Activated B cell treated with CpG ODN at 0.5 μM for 24 hours (primary cell): ENCODE results near the gene MTTP. TPM values are rescaled to one million over a fixed set of nuclear protein-coding genes. Genes with fewer than 3 reads are reported as not detected.

Source experiments
- ATAC-seq: fragments of 200-7000 bp; cut with Tn5 transposase; one replicate; pipeline ENCODE4 v1.10.0; 2021; ENCODE audit warnings: low read depth, mild to moderate bottlenecking, moderate library complexity
- CTCF ChIA-PET: fragments of 350-600 bp; sonication (Branson Sonifier 250); formaldehyde crosslinking; loops from one replicate; lab custom pipeline; 2021; ENCODE audit warnings: antibody characterized with exemption; lab: Charles Lee
- POLR2A ChIA-PET: fragments of 350-600 bp; sonication (Branson Sonifier 250); formaldehyde crosslinking; loops from one replicate; lab custom pipeline; 2021; ENCODE audit warnings: antibody characterized with exemption; lab: Charles Lee
- DNase-seq: peaks from one replicate; pipeline ENCODE4 v3.0.0; 2022
- H3K27ac Mint-ChIP-seq: one replicate; pipeline ENCODE4 v1.8.0; 2020; ENCODE audit warnings: mixed read lengths
- H3K27me3 Mint-ChIP-seq: one replicate; pipeline ENCODE4 v1.8.0; 2021; ENCODE audit warnings: mixed read lengths
- H3K36me3 Mint-ChIP-seq: one replicate; pipeline ENCODE4 v1.8.0; 2021; ENCODE audit warnings: low read depth, mixed read lengths
- H3K4me1 Mint-ChIP-seq: one replicate; pipeline ENCODE4 v1.8.0; 2021; ENCODE audit warnings: mixed read lengths
- H3K4me3 Mint-ChIP-seq: one replicate; pipeline ENCODE4 v1.8.0; 2020; ENCODE audit warnings: mild to moderate bottlenecking, mixed read lengths
- H3K9me3 Mint-ChIP-seq: one replicate; pipeline ENCODE4 v1.8.0; 2020; ENCODE audit warnings: mixed read lengths
- intact Hi-C: fragments of 100-400 bp; cut with micrococcal nuclease; formaldehyde crosslinking; loops from one replicate; pipeline ENCODE4 v1.15.1; 2024
- total RNA-seq: library from RNA; stranded (reverse); gene quantifications from 2 replicates; pipeline ENCODE4 v1.2.3, GENCODE V29; 2022
- TF ChIP-seq, protein P1 (sequence below): fragments of 200-600 bp; IDR thresholded peaks from one replicate; pipeline ENCODE4 v1.8.0; 2022; ENCODE audit warnings: antibody characterized with exemption, mild to moderate bottlenecking

MTTP gene
- total RNA-seq, 1 donor from 2014 or later: 0.27 TPM

- ATAC-seq: no peak
- POLR2A ChIA-PET: interaction anchor here (0.9 kb wide), 1 partner anchor 10 kb away, joined by 3 read pairs; the partner anchor contains the start of gene TRMT10A
Measured at GRCh38 chr4:99573735-99574368, 772 bp upstream of the MTTP start.

GRCh38 chr4:99578714-99579113 is 4.1 kb downstream of the MTTP start:
- Mint-ChIP-seq H3K27ac (no peak overlapping the region), H3K27me3 (peaks cover 25% of the 10 kb centered on the region), H3K36me3 (no peaks in the 10 kb centered on the region), H3K4me1 (peaks cover 11% of the 10 kb centered on the region), H3K4me3 (no peak overlapping the region), H3K9me3 (no peaks in the 10 kb centered on the region)
- CTCF ChIA-PET: no interaction called here
- TF ChIP-seq, protein P1, sequence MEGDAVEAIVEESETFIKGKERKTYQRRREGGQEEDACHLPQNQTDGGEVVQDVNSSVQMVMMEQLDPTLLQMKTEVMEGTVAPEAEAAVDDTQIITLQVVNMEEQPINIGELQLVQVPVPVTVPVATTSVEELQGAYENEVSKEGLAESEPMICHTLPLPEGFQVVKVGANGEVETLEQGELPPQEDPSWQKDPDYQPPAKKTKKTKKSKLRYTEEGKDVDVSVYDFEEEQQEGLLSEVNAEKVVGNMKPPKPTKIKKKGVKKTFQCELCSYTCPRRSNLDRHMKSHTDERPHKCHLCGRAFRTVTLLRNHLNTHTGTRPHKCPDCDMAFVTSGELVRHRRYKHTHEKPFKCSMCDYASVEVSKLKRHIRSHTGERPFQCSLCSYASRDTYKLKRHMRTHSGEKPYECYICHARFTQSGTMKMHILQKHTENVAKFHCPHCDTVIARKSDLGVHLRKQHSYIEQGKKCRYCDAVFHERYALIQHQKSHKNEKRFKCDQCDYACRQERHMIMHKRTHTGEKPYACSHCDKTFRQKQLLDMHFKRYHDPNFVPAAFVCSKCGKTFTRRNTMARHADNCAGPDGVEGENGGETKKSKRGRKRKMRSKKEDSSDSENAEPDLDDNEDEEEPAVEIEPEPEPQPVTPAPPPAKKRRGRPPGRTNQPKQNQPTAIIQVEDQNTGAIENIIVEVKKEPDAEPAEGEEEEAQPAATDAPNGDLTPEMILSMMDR: no peak
- intact Hi-C loops: no loop called here
- no peak for ATAC-seq
- POLR2A ChIA-PET: no interaction called here
- DNase-seq: no peak

More at GRCh38 chr4:99573735-99574368, 772 bp upstream of the MTTP start:
- no peak overlapping the region for H3K4me3 Mint-ChIP-seq
- TF ChIP-seq, protein P1: no peak
- CTCF ChIA-PET: no interaction called here
- peaks cover 11% of the 10 kb centered on the region for H3K4me1 Mint-ChIP-seq
- no peak for DNase-seq
- H3K27me3 Mint-ChIP-seq: peaks cover 11% of the 10 kb centered on the region
- intact Hi-C loops: no loop called here
- H3K36me3 Mint-ChIP-seq: no peaks in the 10 kb centered on the region
- no peak overlapping the region for H3K27ac Mint-ChIP-seq
- H3K9me3 Mint-ChIP-seq: no peaks in the 10 kb centered on the region

DNA sequence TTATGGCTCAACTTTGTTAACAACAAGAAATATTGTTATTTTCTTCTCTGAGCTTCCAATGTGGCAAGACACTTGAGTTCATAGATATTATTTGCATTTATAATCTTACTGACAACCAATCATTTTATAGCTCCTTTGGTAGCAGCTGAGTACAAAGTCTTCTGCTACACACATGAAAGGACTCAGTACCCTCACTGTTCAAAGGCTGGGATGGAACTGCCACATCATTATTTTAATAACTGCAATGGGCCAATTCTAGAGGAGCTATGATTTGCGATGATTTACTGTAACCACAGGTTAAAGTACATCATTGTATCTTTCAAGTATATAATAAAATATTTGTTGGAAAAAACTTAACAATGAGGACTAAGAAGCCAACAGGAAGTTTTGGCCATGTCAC is 10.9 kb downstream of the MTTP start:
- DNase-seq (no peak), ATAC-seq (no peak)
- Mint-ChIP-seq H3K4me1 (no peaks in the 10 kb centered on the region), H3K4me3 (no peak overlapping the region), H3K27ac (no peak overlapping the region), H3K36me3 (no peaks in the 10 kb centered on the region), H3K27me3 (peaks cover 24% of the 10 kb centered on the region), H3K9me3 (no peaks in the 10 kb centered on the region)
- intact Hi-C loops: no loop called here
- ChIA-PET CTCF (no interaction called here), POLR2A (interaction anchor here (0.6 kb wide), 1 partner anchor 33 kb away, joined by 3 read pairs; no protein-coding TSS in a partner anchor)
- TF ChIP-seq, protein P1: no peak

- TF ChIP-seq, protein P1: no peak
- CTCF ChIA-PET: no interaction called here
- no peak overlapping the region for H3K27ac Mint-ChIP-seq
- DNase-seq (no peak), ATAC-seq (no peak)
- peaks cover 20% of the 10 kb centered on the region for H3K27me3 Mint-ChIP-seq
- H3K4me3 Mint-ChIP-seq: no peak overlapping the region
- POLR2A ChIA-PET: no interaction called here
- intact Hi-C loops: no loop called here
- H3K36me3 Mint-ChIP-seq: no peaks in the 10 kb centered on the region
- no peaks in the 10 kb centered on the region for H3K9me3 Mint-ChIP-seq
- H3K4me1 Mint-ChIP-seq: no peaks in the 10 kb centered on the region
Measured at GRCh38 chr4:99586322-99586721, 11.7 kb downstream of the MTTP start.

- Mint-ChIP-seq H3K36me3 (no peaks in the 10 kb centered on the region), H3K4me1 (no peaks in the 10 kb centered on the region), H3K27ac (no peak overlapping the region), H3K4me3 (no peak overlapping the region), H3K9me3 (no peaks in the 10 kb centered on the region), H3K27me3 (peaks cover 18% of the 10 kb centered on the region)
- ATAC-seq (no peak), DNase-seq (no peak)
- TF ChIP-seq, protein P1: no peak
- ChIA-PET POLR2A (no interaction called here), CTCF (no interaction called here)
- intact Hi-C loops: no loop called here
Measured at GRCh38 chr4:99586797-99587196, 12.2 kb downstream of the MTTP start.
